ENCODE measurements around the gene THYN1. TPM values are rescaled to one million over a fixed set of nuclear protein-coding genes. Genes with fewer than 3 reads are reported as not detected.

Gene THYN1
- total and polyA plus RNA-seq, 2 of the 13 experiments (the other 11 are each of a cell fraction or from before 2014, with no cell fraction given): 36.1 to 87.6 TPM

DNA sequence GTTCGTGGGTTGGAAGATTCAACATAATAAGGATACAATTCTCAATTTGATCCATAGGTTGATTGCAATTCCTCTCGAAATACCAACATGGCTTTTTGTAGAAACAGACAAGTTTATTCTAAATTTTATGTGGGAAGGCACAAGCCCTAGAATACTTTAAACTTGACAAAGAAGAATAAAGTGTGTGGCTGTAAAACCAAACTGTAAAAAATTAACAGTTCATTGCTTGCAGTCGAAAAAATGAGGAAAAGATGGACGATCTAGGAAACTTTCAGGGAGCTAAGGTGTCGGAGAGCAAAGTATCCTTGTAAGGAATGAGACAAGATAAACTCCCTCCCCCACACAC is 22.0 kb upstream of the THYN1 start (continued):
- TF ChIP-seq RFXAP (CRISPR knock-in tag; IDR thresholded peaks at IDR 0.05; ENCODE audit: borderline replicate concordance): no peak
- TF ChIP-seq ZMAT3 (CRISPR knock-in tag; conservative IDR thresholded peaks at IDR 0.05): no peak
- TF ChIP-seq ZNF713 (CRISPR knock-in tag; IDR thresholded peaks at IDR 0.05): no peak

DNA sequence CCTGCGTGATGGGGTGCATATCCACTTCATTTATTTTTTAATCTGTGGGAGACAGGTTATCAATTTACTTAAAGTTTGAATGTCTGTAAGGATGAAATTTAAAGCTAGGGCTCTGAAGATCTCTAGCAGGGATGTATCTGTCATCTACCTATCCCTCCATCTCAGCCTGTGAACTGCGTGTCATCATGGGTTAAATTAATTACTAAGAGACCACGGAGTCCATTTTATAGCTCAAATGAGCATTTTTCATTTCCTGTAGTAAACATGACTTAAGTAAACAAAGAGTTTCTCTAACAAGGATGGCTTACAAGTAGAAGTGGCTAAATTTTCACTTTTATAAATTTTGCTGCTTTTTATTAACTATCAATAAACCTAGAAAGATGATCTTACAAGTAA is 20.2 kb upstream of the THYN1 start:
- TF ChIP-seq RORA (CRISPR knock-in tag; IDR thresholded peaks at IDR 0.05) (no peak), FOXC1 (CRISPR knock-in tag; IDR thresholded peaks at IDR 0.05; ENCODE audit: borderline replicate concordance) (no peak)
- TF ChIP-seq, protein P1, sequence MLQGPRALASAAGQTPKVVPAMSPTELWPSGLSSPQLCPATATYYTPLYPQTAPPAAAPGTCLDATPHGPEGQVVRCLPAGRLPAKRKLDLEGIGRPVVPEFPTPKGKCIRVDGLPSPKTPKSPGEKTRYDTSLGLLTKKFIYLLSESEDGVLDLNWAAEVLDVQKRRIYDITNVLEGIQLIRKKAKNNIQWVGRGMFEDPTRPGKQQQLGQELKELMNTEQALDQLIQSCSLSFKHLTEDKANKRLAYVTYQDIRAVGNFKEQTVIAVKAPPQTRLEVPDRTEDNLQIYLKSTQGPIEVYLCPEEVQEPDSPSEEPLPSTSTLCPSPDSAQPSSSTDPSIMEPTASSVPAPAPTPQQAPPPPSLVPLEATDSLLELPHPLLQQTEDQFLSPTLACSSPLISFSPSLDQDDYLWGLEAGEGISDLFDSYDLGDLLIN (CRISPR knock-in tag; IDR thresholded peaks at IDR 0.05; ENCODE audit: borderline replicate concordance): no peak
- FAIRE-seq: no peak
- DNase-seq (ENCODE audit: low spot score): no peak
- Histone ChIP-seq H3K4me2 (ENCODE audit: low read depth, low read length) (no peak overlapping the region), H3K4me3 (replicated peaks in 1 of 3; ENCODE audit: insufficient read depth in 1 of 3, low read depth in 2 of 3, low read length in 3 of 3) (no peak overlapping the region), H3K27ac (ENCODE audit: extremely low read length, insufficient read depth, low read length) (no peak overlapping the region), H3K4me1 (ENCODE audit: insufficient read depth, low read length) (peaks cover 20% of the 10 kb centered on the region), H3K9me3 (ENCODE audit: low read length) (no peaks in the 10 kb centered on the region), H4K20me1 (ENCODE audit: insufficient read depth, low read length) (no peaks in the 10 kb centered on the region), H3K9ac (ENCODE audit: insufficient read depth, low read depth, low read length) (no peak overlapping the region), H2AFZ (ENCODE audit: low read length) (no peak overlapping the region), H3K79me2 (ENCODE audit: insufficient read depth, low read length) (no peaks in the 10 kb centered on the region), H3K27me3 (ENCODE audit: control insufficient read depth in 1 of 2, insufficient read depth in 2 of 2, low read length in 2 of 2) (peaks cover 6 to 50% of the 10 kb centered on the region in 2 experiments), H3K36me3 (replicated peaks in 1 of 2; ENCODE audit: control insufficient read depth in 1 of 2, insufficient read depth in 2 of 2, low read length in 2 of 2) (no peaks in the 10 kb centered on the region)
- 67% methylated on average over 3 of the region's 3 CpGs for WGBS (ENCODE audit: low lambda C conversion rate)
- BruUV-seq (replicated peaks): no TSS peak
- CTCF ChIA-PET (ENCODE audit: low intra/inter-chr PET ratio, low total read pairs): no interaction called here
- in situ Hi-C loops (cut with HindIII; ENCODE audit: extremely low pct_ligation_motif_present, low pct_unique_long_range_greater_than_20kb): no loop called here
- intact Hi-C loops (cut with micrococcal nuclease; ENCODE audit: unreplicated experiment): no loop called here
- POLR2A ChIA-PET: interaction anchor here (1.3 kb wide), 1 partner anchor 49 kb away, joined by 4 read pairs; the partner anchor contains the start of genes NCAPD3 and VPS26B
- ATAC-seq: no peak
